Keratinocyte (primary cell): ENCODE measurements around the gene GET3.

Experiments
- EZH2 ChIP-seq: IDR thresholded peaks from one replicate; pipeline ENCODE4 v1.6.1; 2012; ENCODE audit warnings: inconsistent platforms, mild to moderate bottlenecking, low read length, moderate library complexity
- TF ChIP-seq, protein P1 (sequence below), 3 experiments: IDR thresholded peaks in 1 of 3; conservative IDR thresholded peaks in 1 of 3; optimal IDR thresholded peaks in 1 of 3; 2 replicates in 2 of 3; 3 replicates in 1 of 3; pipeline versions ENCODE3 to v1.5.1; 2011; ENCODE audit warnings: low read length in 3 of 3, mild to moderate bottlenecking in 3 of 3, moderate library complexity in 2 of 3, control low read depth in 1 of 3, inconsistent platforms in 1 of 3; ENCODE audit not compliant: insufficient read depth in 2 of 3; ENCODE audit errors: extremely low read depth in 1 of 3

DNA sequence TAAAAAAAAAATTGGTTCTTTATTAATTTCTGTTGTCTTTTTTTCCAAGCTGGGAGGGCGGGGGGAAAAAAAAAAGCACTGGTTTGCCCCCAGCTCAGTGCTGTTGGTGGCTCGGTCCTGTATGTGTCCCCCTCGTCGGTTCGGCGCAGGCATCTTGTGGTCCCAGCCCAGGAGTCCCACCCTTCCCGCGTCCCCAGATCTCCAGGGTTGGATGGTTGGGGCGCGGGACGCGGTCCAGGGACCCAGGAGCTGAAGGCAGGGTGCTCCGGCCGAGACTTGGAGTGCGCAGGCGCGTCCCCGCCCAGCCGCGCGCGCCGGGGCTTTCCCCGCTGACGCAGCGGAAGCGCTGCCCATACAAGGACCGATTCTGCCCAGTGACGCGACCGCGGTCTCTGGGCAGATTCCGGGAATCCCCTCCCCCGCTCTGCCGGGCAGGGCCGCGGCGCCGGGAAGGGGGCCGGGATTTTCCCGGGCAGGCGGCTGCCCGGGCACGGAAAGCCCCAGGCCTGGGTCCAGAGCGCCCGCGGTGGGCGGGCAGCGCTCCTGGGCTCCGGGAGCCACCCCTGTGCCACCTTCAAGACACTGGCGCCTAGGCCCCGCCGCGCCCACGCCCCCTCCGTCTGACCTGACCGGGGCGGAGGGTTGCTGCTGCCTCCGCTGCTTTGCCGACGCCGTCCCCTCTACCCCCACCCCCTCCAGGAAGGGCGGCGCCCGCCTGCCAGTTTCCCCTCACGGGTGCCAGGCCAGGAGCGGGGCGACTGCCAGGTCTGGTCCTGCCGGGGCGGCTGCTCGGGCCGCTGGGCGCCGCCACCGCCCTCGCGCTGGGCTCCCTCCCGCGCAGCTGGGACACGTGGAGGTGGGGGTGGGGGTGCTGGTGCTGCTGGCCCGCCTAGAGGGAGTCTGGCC lies 56.2 kb downstream of the GET3 start:
- TF ChIP-seq, protein P1, sequence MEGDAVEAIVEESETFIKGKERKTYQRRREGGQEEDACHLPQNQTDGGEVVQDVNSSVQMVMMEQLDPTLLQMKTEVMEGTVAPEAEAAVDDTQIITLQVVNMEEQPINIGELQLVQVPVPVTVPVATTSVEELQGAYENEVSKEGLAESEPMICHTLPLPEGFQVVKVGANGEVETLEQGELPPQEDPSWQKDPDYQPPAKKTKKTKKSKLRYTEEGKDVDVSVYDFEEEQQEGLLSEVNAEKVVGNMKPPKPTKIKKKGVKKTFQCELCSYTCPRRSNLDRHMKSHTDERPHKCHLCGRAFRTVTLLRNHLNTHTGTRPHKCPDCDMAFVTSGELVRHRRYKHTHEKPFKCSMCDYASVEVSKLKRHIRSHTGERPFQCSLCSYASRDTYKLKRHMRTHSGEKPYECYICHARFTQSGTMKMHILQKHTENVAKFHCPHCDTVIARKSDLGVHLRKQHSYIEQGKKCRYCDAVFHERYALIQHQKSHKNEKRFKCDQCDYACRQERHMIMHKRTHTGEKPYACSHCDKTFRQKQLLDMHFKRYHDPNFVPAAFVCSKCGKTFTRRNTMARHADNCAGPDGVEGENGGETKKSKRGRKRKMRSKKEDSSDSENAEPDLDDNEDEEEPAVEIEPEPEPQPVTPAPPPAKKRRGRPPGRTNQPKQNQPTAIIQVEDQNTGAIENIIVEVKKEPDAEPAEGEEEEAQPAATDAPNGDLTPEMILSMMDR (optimal IDR thresholded peaks at IDR 0.05 in 1 of 3, IDR thresholded peaks at IDR 0.05 in 1 of 3, conservative IDR thresholded peaks at IDR 0.05 in 1 of 3; ENCODE audit: extremely low read depth in 1 of 3, insufficient read depth in 2 of 3, low read length in 3 of 3) = no peak
- no peak for TF ChIP-seq EZH2
